CD4-positive, alpha-beta memory T cell (primary cell): ENCODE data around the gene ZFYVE28. TPM values are rescaled to one million over a fixed set of nuclear protein-coding genes. Genes with fewer than 3 reads are reported as not detected.

Experiments
- CTCF ChIA-PET: fragments of 350-600 bp; sonication (Branson Sonifier 250); formaldehyde crosslinking; loops from one replicate; lab custom pipeline; 2021; ENCODE audit warnings: inconsistent platforms; ENCODE audit not compliant: partially characterized antibody; lab: Charles Lee
- POLR2A ChIA-PET: fragments of 350-600 bp; sonication (Branson Sonifier 250); formaldehyde crosslinking; loops from one replicate; lab custom pipeline; 2021; ENCODE audit not compliant: partially characterized antibody; lab: Charles Lee
- DNase-seq, 5 donors: peaks; one replicate each; pipeline versions ENCODE4 v3.0.0 to v3.0.0-alpha.2; 2020 to 2022; ENCODE audit warnings: mixed read lengths in 1 of 5
- H3K27ac ChIP-seq: one replicate; pipeline ENCODE4 v1.7.0; 2013; ENCODE audit warnings: low read depth, low read length
- H3K27me3 ChIP-seq: 2 replicates; pipeline ENCODE4 v1.7.0; 2013; ENCODE audit warnings: mild to moderate bottlenecking, low read length, moderate library complexity; ENCODE audit not compliant: insufficient read depth
- H3K36me3 ChIP-seq: 2 replicates; pipeline ENCODE4 v1.7.0; 2013; ENCODE audit warnings: mild to moderate bottlenecking, low read length, moderate library complexity; ENCODE audit not compliant: insufficient read depth
- H3K4me1 ChIP-seq: 2 replicates; pipeline ENCODE4 v1.7.0; 2013; ENCODE audit warnings: mild to moderate bottlenecking, low read length, moderate library complexity; ENCODE audit not compliant: insufficient read depth
- H3K4me3 ChIP-seq, 2 donors: one replicate each; pipeline ENCODE4 v1.7.0; 2013; ENCODE audit warnings: low read length in 2 of 2, mild to moderate bottlenecking in 1 of 2
- H3K9me3 ChIP-seq, 2 donors: one replicate each; pipeline ENCODE4 v1.7.0; 2013; ENCODE audit warnings: low read length in 2 of 2, control low read depth in 1 of 2; ENCODE audit not compliant: control insufficient read depth in 1 of 2
- H3K27ac Mint-ChIP-seq, 7 donors: one replicate each; pipeline ENCODE4 v1.8.0; 2020 to 2021; ENCODE audit warnings: mixed read lengths in 7 of 7, mild to moderate bottlenecking in 6 of 7, inconsistent platforms in 3 of 7, moderate library complexity in 3 of 7
- H3K27me3 Mint-ChIP-seq, 2 donors: one replicate each; pipeline ENCODE4 v1.8.0; 2020 to 2021; ENCODE audit warnings: mixed read lengths in 2 of 2
- H3K36me3 Mint-ChIP-seq, 2 donors: one replicate each; pipeline ENCODE4 v1.8.0; 2020 to 2021; ENCODE audit warnings: mixed read lengths in 2 of 2, inconsistent platforms in 1 of 2, mild to moderate bottlenecking in 1 of 2
- H3K4me1 Mint-ChIP-seq, 4 donors: one replicate each; pipeline ENCODE4 v1.8.0; 2020 to 2021; ENCODE audit warnings: mixed read lengths in 4 of 4, mild to moderate bottlenecking in 1 of 4
- H3K4me3 Mint-ChIP-seq, 8 donors: one replicate each; pipeline ENCODE4 v1.8.0; 2020 to 2021; ENCODE audit warnings: mixed read lengths in 8 of 8, mild to moderate bottlenecking in 7 of 8, moderate library complexity in 6 of 8, inconsistent platforms in 3 of 8
- H3K9me3 Mint-ChIP-seq, 8 donors: one replicate each; pipeline ENCODE4 v1.8.0; 2020 to 2021; ENCODE audit warnings: mixed read lengths in 8 of 8, mild to moderate bottlenecking in 5 of 8, inconsistent platforms in 3 of 8, moderate library complexity in 1 of 8
- intact Hi-C: fragments of 100-400 bp; cut with micrococcal nuclease; formaldehyde crosslinking; loops from one replicate; pipeline ENCODE4 v1.15.1; 2023
- polyA plus RNA-seq, 2 donors: library from polyadenylated mRNA; unstranded; fragments of 300-500 nt; fragmentation: Illumina TruSeq; gene quantifications; one replicate each; pipeline ENCODE4 v1.2.3, GENCODE V29; 2021
- total RNA-seq, 2 experiments: library from RNA; stranded (reverse); gene quantifications; one replicate each; pipeline ENCODE4 v1.2.3, GENCODE V29; 2021

The ZFYVE28 gene
- total and polyA plus RNA-seq, 4 experiments from 2014 or later, result 13.1 to 31.8 (median 23.8) TPM

- Mint-ChIP-seq H3K27ac (no peak overlapping the region), H3K9me3 (no peaks in the 10 kb centered on the region), H3K4me1 (peaks cover 0 to 4% (median 3%) of the 10 kb centered on the region in 4 donors), H3K27me3 (no peaks in the 10 kb centered on the region), H3K4me3 (no peak overlapping the region), H3K36me3 (peaks cover 10 to 11% of the 10 kb centered on the region in 2 donors)
- Histone ChIP-seq H3K36me3 (no peaks in the 10 kb centered on the region), H3K9me3 (no peaks in the 10 kb centered on the region), H3K27me3 (no peaks in the 10 kb centered on the region), H3K4me1 (no peaks in the 10 kb centered on the region), H3K4me3 (no peak overlapping the region), H3K27ac (no peak overlapping the region)
- intact Hi-C loops, result no loop called here
- ChIA-PET POLR2A (interaction anchor here (1.2 kb wide), 1 partner anchor 10 kb away, joined by 4 read pairs; the partner anchor contains the start of gene MXD4), CTCF (no interaction called here)
- no peak for DNase-seq
Observed at GRCh38 chr4:2272828-2273120, 145.7 kb downstream of the ZFYVE28 start.

GRCh38 chr4:2272026-2272827, 146.2 kb downstream of the ZFYVE28 start:
- intact Hi-C loops, result no loop called here
- no peaks in the 10 kb centered on the region for H3K36me3 ChIP-seq
- no peaks in the 10 kb centered on the region for H3K9me3 Mint-ChIP-seq
- no peaks in the 10 kb centered on the region for H3K4me1 ChIP-seq
- peak overlapping the region in 1 of 7 donors; percentile 52 for H3K27ac Mint-ChIP-seq
- no peak for DNase-seq
- peak overlapping the region in 1 of 8 donors; percentile 63 for H3K4me3 Mint-ChIP-seq
- H3K4me1 Mint-ChIP-seq, result peaks cover 0 to 4% (median 2%) of the 10 kb centered on the region in 4 donors
- H3K27me3 ChIP-seq, result no peaks in the 10 kb centered on the region
- ChIA-PET POLR2A (interaction anchor here (1.0 kb wide), 1 partner anchor 10 kb away, joined by 4 read pairs; no protein-coding TSS in a partner anchor), CTCF (no interaction called here)
- no peak overlapping the region for H3K4me3 ChIP-seq
- peaks cover 10 to 11% of the 10 kb centered on the region in 2 donors for H3K36me3 Mint-ChIP-seq
- no peaks in the 10 kb centered on the region for H3K27me3 Mint-ChIP-seq
- no peaks in the 10 kb centered on the region for H3K9me3 ChIP-seq
- no peak overlapping the region for H3K27ac ChIP-seq

GRCh38 chr4:2271279-2272025, 147.0 kb downstream of the ZFYVE28 start:
- ChIA-PET POLR2A (interaction anchor here (1.0 kb wide), 1 partner anchor 10 kb away, joined by 4 read pairs; no protein-coding TSS in a partner anchor), CTCF (no interaction called here)
- Histone ChIP-seq H3K4me1 (no peaks in the 10 kb centered on the region), H3K9me3 (no peaks in the 10 kb centered on the region), H3K36me3 (no peaks in the 10 kb centered on the region), H3K27ac (no peak overlapping the region), H3K27me3 (no peaks in the 10 kb centered on the region), H3K4me3 (no peak overlapping the region)
- Mint-ChIP-seq H3K27ac (no peak overlapping the region), H3K4me3 (no peak overlapping the region), H3K27me3 (no peaks in the 10 kb centered on the region), H3K9me3 (no peaks in the 10 kb centered on the region), H3K36me3 (peaks cover 10 to 11% of the 10 kb centered on the region in 2 donors), H3K4me1 (peaks cover 0 to 4% (median 2%) of the 10 kb centered on the region in 4 donors)
- intact Hi-C loops, result no loop called here
- no peak for DNase-seq

- Mint-ChIP-seq H3K4me3 (no peak overlapping the region), H3K9me3 (no peaks in the 10 kb centered on the region), H3K27ac (no peak overlapping the region), H3K4me1 (peaks cover 0 to 4% (median 2%) of the 10 kb centered on the region in 4 donors), H3K36me3 (peaks cover 10 to 11% of the 10 kb centered on the region in 2 donors), H3K27me3 (no peaks in the 10 kb centered on the region)
- Histone ChIP-seq H3K4me3 (no peak overlapping the region), H3K27me3 (no peaks in the 10 kb centered on the region), H3K9me3 (no peaks in the 10 kb centered on the region), H3K36me3 (no peaks in the 10 kb centered on the region), H3K27ac (no peak overlapping the region), H3K4me1 (no peaks in the 10 kb centered on the region)
- intact Hi-C loops, result no loop called here
- CTCF ChIA-PET, result no interaction called here
- DNase-seq, result no peak
- POLR2A ChIA-PET, result no interaction called here
Observed at GRCh38 chr4:2270341-2271165, 147.9 kb downstream of the ZFYVE28 start.

- peaks cover 0 to 4% (median 2%) of the 10 kb centered on the region in 4 donors for H3K4me1 Mint-ChIP-seq
- H3K4me3 ChIP-seq, result no peak overlapping the region
- H3K36me3 Mint-ChIP-seq, result peaks cover 10 to 11% of the 10 kb centered on the region in 2 donors
- no peaks in the 10 kb centered on the region for H3K27me3 ChIP-seq
- no peaks in the 10 kb centered on the region for H3K4me1 ChIP-seq
- POLR2A ChIA-PET, result interaction anchor here (1.4 kb wide), 1 partner anchor 12 kb away, joined by 4 read pairs; no protein-coding TSS in a partner anchor
- intact Hi-C loops, result no loop called here
- no peak overlapping the region for H3K4me3 Mint-ChIP-seq
- H3K9me3 ChIP-seq, result no peaks in the 10 kb centered on the region
- no peaks in the 10 kb centered on the region for H3K27me3 Mint-ChIP-seq
- H3K9me3 Mint-ChIP-seq, result no peaks in the 10 kb centered on the region
- H3K27ac ChIP-seq, result no peak overlapping the region
- H3K27ac Mint-ChIP-seq, result peak overlapping the region in 2 of 7 donors; percentile 19 to 30
- CTCF ChIA-PET, result no interaction called here
- DNase-seq, result no peak
- H3K36me3 ChIP-seq, result no peaks in the 10 kb centered on the region
Observed at GRCh38 chr4:2269618-2270163, 148.8 kb downstream of the ZFYVE28 start.

- no peak for DNase-seq
- H3K4me1 ChIP-seq, result no peaks in the 10 kb centered on the region
- H3K4me3 ChIP-seq, result no peak overlapping the region
- ChIA-PET CTCF (no interaction called here), POLR2A (interaction anchor here (1.4 kb wide), 1 partner anchor 13 kb away, joined by 4 read pairs; no protein-coding TSS in a partner anchor)
- intact Hi-C loops, result no loop called here
- no peaks in the 10 kb centered on the region for H3K27me3 ChIP-seq
- no peaks in the 10 kb centered on the region for H3K36me3 ChIP-seq
- H3K27ac ChIP-seq, result no peak overlapping the region
- Mint-ChIP-seq H3K27me3 (no peaks in the 10 kb centered on the region), H3K27ac (peak overlapping the region in 1 of 7 donors; percentile 30), H3K4me3 (no peak overlapping the region), H3K36me3 (peaks cover 7 to 10% of the 10 kb centered on the region in 2 donors), H3K4me1 (peaks cover 0 to 5% (median 2%) of the 10 kb centered on the region in 4 donors), H3K9me3 (no peaks in the 10 kb centered on the region)
- H3K9me3 ChIP-seq, result no peaks in the 10 kb centered on the region
Observed at GRCh38 chr4:2269206-2269531, 149.3 kb downstream of the ZFYVE28 start.
